GM21529 (cell line): ENCODE results near the gene NEUROD2.

ENCODE experiments used
- ATAC-seq: cut with Tn5 transposase; IDR thresholded peaks from one replicate; pipeline ENCODE4 v1.9.1; 2021; ENCODE audit not compliant: unreplicated experiment

The NEUROD2 gene

GRCh38 chr17:39607851-39608130 lies at the start of gene NEUROD2:
NEUROD2 (minus strand) TSS chr17:39607920; CDS start chr17:39606599, 1,321 bp downstream.
- ATAC-seq: no peak

GRCh38 chr17:39655105-39655504 lies 47.4 kb upstream of the NEUROD2 start:
- no peak for ATAC-seq

GRCh38 chr17:39653662-39654331 lies 46.1 kb upstream of the NEUROD2 start:
- ATAC-seq: no peak

GRCh38 chr17:39653316-39653661 lies 45.6 kb upstream of the NEUROD2 start:
- no peak for ATAC-seq

GRCh38 chr17:39652587-39653315 lies 45.0 kb upstream of the NEUROD2 start:
- no peak for ATAC-seq

GRCh38 chr17:39651923-39652586 lies 44.3 kb upstream of the NEUROD2 start:
- ATAC-seq: no peak

GRCh38 chr17:39650121-39650579 lies 42.4 kb upstream of the NEUROD2 start:
- no peak for ATAC-seq

GRCh38 chr17:39648616-39649366 lies 41.1 kb upstream of the NEUROD2 start:
- ATAC-seq: no peak

- no peak for ATAC-seq
These were observed 39.5 kb upstream of the NEUROD2 start for GRCh38 chr17:39647256-39647655.

- no peak for ATAC-seq
These were observed 35.6 kb upstream of the NEUROD2 start for GRCh38 chr17:39643271-39643670.

- no peak for ATAC-seq
These were observed 34.8 kb upstream of the NEUROD2 start for GRCh38 chr17:39642291-39643074.

GRCh38 chr17:39641883-39642282 lies 34.2 kb upstream of the NEUROD2 start:
- no peak for ATAC-seq

GRCh38 chr17:39641097-39641496 lies 33.4 kb upstream of the NEUROD2 start:
- ATAC-seq: no peak

- no peak for ATAC-seq
These were observed 32.9 kb upstream of the NEUROD2 start for GRCh38 chr17:39640591-39641031.

- no peak for ATAC-seq
These were observed 32.1 kb upstream of the NEUROD2 start for GRCh38 chr17:39639566-39640458.

- no peak for ATAC-seq
These were observed 31.3 kb upstream of the NEUROD2 start for GRCh38 chr17:39639043-39639442.

GRCh38 chr17:39638317-39638716 lies 30.6 kb upstream of the NEUROD2 start:
- ATAC-seq: no peak

GRCh38 chr17:39636927-39637736 lies 29.4 kb upstream of the NEUROD2 start, which contains the start of gene STARD3:
STARD3 (plus strand) TSS chr17:39637144; CDS start chr17:39653532, 16,388 bp downstream.
- peak; percentile 83 for ATAC-seq

GRCh38 chr17:39636587-39636926 lies 28.8 kb upstream of the NEUROD2 start:
- peak; percentile 11 for ATAC-seq
